Astrocyte of the hippocampus (primary cell): ENCODE measurements around the gene AP4E1.
"Not testable (repeated sequence)": the region's sequence is repeated elsewhere in the genome, so short reads cannot be mapped to it uniquely, and the experiment has no call there.

Experiments used
- DNase-seq: peaks from one replicate; pipeline ENCODE4 v3.0.0; 2011; ENCODE audit warnings: low read depth, low spot score

AP4E1 gene

GRCh38 chr15:50945725-50946124, 37.2 kb downstream of the AP4E1 start:
- DNase-seq: no peak

- DNase-seq: not testable (repeated sequence)
These were observed 42.3 kb downstream of the AP4E1 start for GRCh38 chr15:50950745-50951144.

DNA sequence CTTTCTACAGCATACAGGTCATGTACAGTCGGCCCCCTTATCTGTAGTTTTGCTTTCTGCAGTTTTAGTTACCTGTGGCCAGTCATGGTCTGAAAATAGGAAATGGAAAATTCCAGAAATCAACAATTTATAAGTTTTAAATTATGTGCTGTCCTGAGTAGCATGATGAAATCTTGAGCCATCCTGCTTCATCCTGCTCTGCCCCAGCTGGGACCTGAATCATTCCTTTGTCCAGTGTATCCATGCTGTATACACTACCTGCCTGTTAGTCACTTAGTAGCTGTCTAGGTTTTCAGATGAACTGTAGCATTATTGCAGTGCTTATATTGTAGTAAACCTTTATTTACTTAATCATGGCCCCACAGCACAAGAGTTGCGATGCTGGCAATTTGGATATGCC, 44.8 kb downstream of the AP4E1 start:
- DNase-seq: no peak

GRCh38 chr15:50954837-50955236, 46.4 kb downstream of the AP4E1 start:
- not testable (repeated sequence) for DNase-seq

DNA sequence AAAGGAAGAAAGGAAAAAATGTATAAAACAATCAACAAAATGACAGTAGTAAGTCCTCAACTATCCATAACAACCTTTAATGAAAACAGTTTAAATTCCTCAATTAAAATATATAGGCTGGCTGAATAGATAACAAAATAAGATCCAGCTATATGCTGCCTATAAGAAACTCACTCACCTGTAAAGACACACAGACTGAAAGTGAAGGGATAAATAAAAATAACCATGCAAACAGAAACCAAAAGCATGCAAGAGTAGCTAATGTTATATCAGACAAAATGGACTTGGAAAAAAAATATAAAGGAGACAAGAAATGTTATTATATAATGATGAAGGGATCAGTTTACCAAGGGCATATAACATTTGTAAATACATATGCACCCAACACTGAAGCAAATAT, 51.2 kb downstream of the AP4E1 start:
- no peak for DNase-seq

GRCh38 chr15:50964075-50964474, 55.6 kb downstream of the AP4E1 start:
- DNase-seq: no peak

DNA sequence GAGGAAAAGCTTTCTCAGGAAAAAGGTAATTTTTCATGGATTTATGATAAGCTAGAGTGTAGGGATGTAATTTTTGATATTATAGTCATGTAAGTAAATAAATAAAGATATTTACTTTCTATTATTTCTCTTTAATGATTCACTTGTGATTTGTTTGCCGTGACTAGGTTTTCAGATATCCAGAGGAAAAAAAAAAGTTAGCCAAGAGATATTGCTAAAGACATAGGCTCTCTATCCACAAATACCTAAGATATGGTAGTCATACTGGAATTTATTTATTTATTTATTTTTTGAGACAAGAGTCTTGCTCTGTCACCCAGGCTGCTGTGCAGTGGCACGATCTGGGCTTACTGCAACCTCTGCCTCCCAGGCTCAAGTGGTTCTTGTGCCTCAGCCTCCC, 59.9 kb downstream of the AP4E1 start:
- DNase-seq: no peak

DNA sequence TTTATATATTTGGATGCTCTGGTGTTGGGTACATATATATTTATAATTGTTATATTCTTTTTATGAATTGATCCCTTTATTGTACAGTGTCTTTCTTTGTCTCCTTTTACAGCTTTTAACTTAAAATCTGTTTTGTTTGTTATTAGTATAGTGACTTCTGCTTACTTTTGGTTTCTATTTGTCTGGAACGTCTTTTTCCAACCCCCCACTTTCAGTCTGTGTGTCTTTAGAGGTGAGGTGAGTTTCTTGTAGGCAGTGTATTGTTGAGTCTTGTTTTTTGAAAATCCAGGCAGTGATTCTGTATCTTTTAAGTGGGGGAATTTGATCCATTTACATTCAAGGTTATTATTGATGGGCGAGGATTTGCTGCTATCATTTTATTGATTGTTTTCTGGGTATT, 62.0 kb downstream of the AP4E1 start:
- DNase-seq: no peak

DNA sequence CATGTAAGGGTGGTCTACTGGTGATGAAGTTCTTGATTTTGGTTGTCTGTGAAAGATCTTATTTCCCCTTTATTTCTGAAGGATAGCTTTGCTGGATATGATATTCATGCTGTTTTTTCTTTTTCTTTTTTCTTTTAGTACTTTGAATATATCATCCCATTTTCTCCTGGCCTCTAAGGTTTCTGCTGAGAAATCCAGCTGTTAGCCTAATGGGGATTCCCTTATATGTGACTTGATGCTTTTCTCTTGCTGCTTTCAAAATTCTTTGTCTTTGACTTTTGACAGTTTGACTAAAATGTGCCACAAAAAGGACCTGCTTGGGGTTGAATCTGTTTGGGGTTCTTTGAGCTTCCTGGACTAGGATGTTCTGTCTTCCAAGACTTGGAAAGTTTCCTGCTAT, 62.6 kb downstream of the AP4E1 start:
- DNase-seq: no peak

- no peak for DNase-seq
These were observed 63.1 kb downstream of the AP4E1 start for GRCh38 chr15:50971542-50971941.

DNA sequence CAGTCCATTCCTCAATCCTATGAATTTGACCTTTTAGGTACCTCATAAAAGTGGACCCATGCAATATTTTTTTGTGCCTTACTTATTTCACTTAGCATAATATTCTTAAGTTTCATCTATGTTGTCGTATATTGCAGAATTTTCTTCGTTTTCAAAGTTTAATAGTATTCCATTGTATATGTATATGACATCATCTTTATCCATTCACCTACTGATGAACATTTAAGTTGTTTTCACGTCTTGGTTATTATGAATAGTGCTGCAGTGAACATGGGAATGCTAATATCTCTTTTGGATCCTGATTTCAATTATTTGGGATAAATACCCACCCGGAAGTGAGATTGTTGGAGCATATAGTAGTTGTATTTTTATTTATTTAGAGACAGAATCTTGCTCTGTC, 65.1 kb downstream of the AP4E1 start:
- no peak for DNase-seq

GRCh38 chr15:50977162-50977561, 68.7 kb downstream of the AP4E1 start:
- peak; percentile 69 for DNase-seq

DNA sequence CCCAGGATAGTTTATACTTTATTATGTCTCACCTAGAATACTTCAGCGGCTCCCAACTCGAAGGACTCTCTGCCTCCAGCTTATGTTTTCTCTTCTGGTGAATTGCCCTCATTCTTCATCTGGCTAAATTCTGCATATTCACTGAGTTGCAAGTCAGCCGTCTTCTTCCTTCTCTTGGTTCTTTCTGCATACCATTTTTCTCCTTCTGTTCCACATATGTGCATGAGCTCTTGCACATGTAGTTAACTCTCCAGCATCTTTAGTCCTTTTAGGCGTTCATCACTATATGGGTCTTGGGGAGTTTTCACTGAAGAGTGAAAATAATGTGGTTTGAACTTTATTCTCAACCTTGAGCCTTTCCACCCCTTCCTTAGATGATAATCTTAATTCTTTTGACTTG, 70.1 kb downstream of the AP4E1 start:
- DNase-seq: no peak

DNA sequence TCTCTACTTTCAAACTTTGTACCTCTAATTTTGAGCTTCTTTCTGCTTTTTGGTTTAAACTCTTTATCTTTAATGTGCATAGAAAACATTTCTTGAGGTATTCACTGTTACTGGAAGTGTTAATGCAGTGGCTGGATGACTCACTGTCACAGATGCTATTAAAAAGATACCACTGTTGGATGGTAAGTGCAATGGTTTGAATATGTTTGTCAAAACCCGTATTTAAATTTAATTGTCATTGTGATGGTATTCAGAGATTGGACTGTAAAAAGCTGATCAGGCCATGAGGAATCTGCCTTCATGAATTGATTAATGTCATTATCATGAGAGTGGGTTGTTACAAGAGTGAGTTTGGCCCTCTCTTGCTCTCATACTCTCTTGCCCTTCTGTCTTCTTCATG, 70.6 kb downstream of the AP4E1 start:
- peak; percentile 34 for DNase-seq

GRCh38 chr15:50993598-50993997, 85.1 kb downstream of the AP4E1 start:
- DNase-seq: peak; percentile 32

DNA sequence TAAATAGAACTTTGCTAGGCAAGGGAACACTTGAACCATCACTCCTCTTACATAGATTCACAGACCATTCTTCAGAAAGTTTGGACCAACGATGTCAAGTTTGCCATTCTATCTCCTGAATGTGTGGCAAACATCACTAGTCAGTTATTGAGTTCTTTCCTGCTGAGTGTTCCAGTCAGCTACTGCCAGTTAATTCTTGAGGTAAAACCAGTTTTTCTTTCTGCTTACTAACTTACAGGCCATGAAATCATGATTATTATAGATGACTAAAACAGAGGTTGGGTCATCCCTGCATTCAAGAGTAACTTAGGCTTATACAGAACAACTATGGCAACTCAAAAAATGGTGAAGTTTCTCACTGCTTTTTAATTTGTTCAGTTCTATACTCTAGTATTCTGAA, 88.2 kb downstream of the AP4E1 start:
- peak; percentile 40 for DNase-seq

GRCh38 chr15:50997371-50998051, 89.0 kb downstream of the AP4E1 start:
- DNase-seq: no peak

DNA sequence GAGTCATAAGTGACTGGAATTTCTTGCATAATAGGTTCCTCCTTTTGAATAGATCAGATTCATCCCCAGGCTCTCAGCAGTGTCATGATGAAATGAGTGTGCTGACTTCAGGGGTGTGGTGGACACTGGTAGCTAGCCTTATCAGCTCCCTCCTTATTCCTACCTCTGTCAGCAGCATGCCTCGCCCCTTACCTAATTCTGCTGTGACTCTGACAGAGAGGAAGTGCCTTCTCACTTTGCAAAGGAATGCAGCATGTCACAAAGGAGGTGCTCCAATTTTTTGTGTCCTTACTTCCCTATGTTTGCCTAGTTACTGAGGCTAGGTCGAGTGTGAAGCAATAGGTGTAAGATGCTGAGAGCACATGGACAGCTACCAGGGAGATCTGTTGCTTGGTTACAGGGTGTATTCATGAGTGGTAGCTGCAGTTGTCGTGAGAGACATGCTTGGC, 95.6 kb downstream of the AP4E1 start:
- no peak for DNase-seq

DNA sequence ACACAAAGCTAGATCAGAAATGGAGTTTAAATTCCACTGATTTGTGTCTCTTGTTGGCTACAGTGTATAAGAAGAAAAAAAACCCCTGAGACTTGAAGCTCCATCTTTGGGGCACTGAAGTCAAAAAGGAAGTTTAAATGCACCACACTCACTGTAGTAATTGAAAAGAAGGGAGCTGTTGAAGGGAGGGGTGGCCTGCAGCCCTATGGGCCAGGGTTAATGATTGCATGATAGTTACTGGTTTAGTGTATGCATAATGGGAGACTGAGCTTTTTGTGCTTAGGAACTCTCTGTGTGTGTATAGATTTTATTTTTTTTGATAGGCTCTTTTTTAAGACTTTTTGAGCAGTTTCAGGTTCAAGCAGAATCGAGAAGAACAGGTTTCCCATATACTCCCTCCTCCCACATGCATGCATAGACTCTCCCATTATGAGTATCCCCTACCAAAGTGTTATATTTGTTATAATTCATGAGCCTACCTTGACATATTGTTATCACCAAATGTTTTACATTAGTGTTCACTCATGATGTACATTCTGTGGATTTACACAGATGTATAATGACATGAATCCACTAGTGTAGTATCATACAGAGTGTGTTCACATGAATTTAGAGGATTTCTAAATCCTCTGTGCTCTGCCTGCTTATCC, 98.0 kb downstream of the AP4E1 start:
- no peak for DNase-seq

DNA sequence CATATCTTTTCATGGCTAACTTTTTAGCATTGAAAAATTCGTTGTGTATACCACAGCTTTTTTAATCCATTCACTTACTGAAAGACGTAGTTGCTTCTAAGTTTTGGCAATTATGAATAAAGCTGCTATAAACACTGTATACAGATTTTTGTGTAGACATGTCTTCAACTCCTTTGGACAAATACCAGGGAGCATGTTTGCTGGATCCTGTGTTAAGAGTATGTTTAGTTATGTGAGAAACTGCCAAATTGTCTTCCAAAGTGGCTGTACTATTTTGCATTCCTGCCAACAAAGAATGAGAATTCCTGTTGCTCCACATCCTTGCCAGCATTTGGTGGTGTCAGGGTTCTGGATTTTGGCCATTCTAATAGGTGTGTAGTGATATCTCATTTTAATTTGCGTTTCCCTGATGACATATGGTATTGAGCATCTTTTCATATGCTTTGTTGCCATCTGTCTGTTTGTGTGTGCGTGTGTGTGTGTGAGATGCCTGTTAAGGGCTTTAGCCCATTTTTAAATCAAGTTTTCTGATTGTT, 98.7 kb downstream of the AP4E1 start:
- no peak for DNase-seq

GRCh38 chr15:51011212-51011611, 102.7 kb downstream of the AP4E1 start:
- no peak for DNase-seq

- no peak for DNase-seq
These were observed 108.1 kb downstream of the AP4E1 start for GRCh38 chr15:51016615-51017014.

- no peak for DNase-seq
These were observed 113.7 kb downstream of the AP4E1 start for GRCh38 chr15:51022206-51022605.
